ENCODE measurements around the gene HCCS. TPM values are rescaled to one million over a fixed set of nuclear protein-coding genes. Genes with fewer than 3 reads are reported as not detected.

HCCS gene
- total RNA-seq, 1 experiment from 2014 or later: 28.2 TPM

DNA sequence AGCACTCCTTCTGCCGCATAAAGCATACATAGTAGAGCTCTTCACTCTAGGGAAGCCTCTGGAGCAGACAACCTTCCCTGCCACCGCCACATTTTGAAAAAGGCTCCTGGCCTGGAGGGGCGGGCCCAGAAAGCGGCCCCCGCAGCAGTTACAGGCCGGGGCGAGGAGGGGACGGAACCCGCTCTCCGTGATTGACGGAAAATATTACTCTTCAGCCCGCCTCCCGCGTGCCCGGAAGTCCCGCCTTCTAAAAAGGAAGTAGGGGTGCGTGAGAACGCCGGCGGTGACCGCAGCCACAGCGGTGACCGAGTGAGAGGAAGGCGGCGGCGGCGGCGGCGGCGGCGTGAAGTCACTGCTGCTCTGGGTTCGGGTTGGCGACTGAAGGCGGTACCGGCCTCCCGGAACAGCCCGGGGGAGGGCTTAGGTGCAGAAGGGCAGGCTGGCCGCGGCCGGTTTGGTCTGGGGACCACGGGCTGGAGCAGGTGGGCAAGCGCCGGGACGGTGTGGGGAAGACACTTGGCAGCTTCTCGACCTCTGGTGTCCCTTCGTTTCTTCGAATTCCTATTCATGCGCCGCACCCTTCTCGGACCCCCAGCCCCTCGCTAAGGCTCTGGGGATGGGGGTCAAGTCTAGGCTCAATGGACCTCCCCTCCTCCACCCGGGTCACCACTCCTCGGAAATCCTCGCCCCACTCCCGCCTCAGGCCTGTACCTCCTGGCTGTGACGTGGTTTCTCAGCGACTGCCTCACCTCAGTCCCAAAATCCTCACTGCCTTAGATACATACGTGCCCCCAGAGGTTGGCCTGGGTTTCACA is at the start of gene HCCS (continued):
- TF ChIP-seq SRF (IDR thresholded peaks at IDR 0.05; ENCODE audit: low read depth): no peak
- peak; percentile 31 for TF ChIP-seq POLR2A (IDR thresholded peaks at IDR 0.05; ENCODE audit: borderline replicate concordance, extremely low read depth, insufficient read depth, insufficient read length)
- no peak for TF ChIP-seq EZH2 (IDR thresholded peaks at IDR 0.05)

DNA sequence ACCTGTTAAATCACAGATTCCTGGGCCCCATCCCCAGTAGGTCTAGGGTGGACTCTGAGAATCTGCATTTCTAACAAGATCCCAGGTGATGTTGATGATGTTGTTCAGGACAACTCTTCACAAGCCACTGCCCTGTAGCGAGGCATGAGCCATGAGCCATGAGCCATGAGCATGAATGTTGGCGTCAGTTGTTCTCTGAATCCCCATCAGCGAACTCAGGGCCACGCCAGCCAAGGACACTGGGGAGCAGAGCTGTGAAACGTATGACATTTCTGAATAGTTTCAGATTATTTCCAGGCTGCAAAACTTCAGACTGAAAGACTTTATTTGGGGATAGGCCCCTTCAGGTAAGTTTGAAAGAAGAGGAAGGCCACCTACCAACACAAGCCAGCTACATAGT is 46.9 kb upstream of the HCCS start:
- intact Hi-C loops (cut with micrococcal nuclease): no loop called here
- H3K9ac ChIP-seq (ENCODE audit: low read length): no peak overlapping the region
- H3K4me1 ChIP-seq (ENCODE audit: control insufficient read depth in 1 of 2, insufficient read depth in 2 of 2, low read length in 2 of 2): peaks cover 0 to 5% of the 10 kb centered on the region in 2 experiments; a peak in 1 of 4 replicates
- CTCF ChIA-PET: no interaction called here
- H3K27ac ChIP-seq (ENCODE audit: low read depth, low read length): no peak overlapping the region
- no peaks in the 10 kb centered on the region for H3K79me2 ChIP-seq (ENCODE audit: insufficient read depth, low read length)
- DNase-seq (ENCODE audit: low read depth, low spot score): no peak
- H3K4me3 ChIP-seq (replicated peaks in 1 of 2; ENCODE audit: low read depth in 1 of 2, low read length in 2 of 2): no peak overlapping the region
- no peak overlapping the region for H3K4me2 ChIP-seq (ENCODE audit: low read length)
- H3K9me3 ChIP-seq (ENCODE audit: control insufficient read depth in 1 of 2, insufficient read depth in 1 of 2, low read depth in 1 of 2, low read length in 2 of 2): no peaks in the 10 kb centered on the region
- H3K36me3 ChIP-seq (ENCODE audit: control insufficient read depth in 1 of 2, insufficient read depth in 2 of 2, low read length in 2 of 2): no peaks in the 10 kb centered on the region
- BruUV-seq (replicated peaks): no TSS peak
- no peak overlapping the region for H2AFZ ChIP-seq (ENCODE audit: low read depth, low read length, poor library complexity, severe bottlenecking)
- RAD21 ChIA-PET (ENCODE audit: low non-redundant PET in 1 of 2, low total read pairs in 2 of 2, uncharacterized antibody in 2 of 2, unreplicated experiment in 2 of 2): no interaction called here
- no peaks in the 10 kb centered on the region for H4K20me1 ChIP-seq (ENCODE audit: insufficient read depth)
- ATAC-seq: no peak
- POLR2A ChIA-PET: no interaction called here
- H3K27me3 ChIP-seq (ENCODE audit: insufficient read depth, low read length): no peaks in the 10 kb centered on the region
- no peak for TF ChIP-seq YY1 (IDR thresholded peaks at IDR 0.05; ENCODE audit: extremely low read depth, insufficient replicate concordance, low read depth, low read length)
- TF ChIP-seq ELF1 (IDR thresholded peaks at IDR 0.05; ENCODE audit: borderline replicate concordance, low read depth): no peak
- no peak for TF ChIP-seq EZH2 (IDR thresholded peaks at IDR 0.05)
- no peak for TF ChIP-seq POLR2A (IDR thresholded peaks at IDR 0.05; ENCODE audit: borderline replicate concordance, extremely low read depth, insufficient read depth, insufficient read length)
- no peak for TF ChIP-seq SRF (IDR thresholded peaks at IDR 0.05; ENCODE audit: low read depth)
- no peak for TF ChIP-seq CEBPB (IDR thresholded peaks at IDR 0.05; ENCODE audit: low read depth)
- no peaks in the 10 kb centered on the region for H3K9me2 ChIP-seq (ENCODE audit: insufficient read depth)
